ENCODE measurements around the gene TUSC2.
A peak's percentile ranks its signal among the peaks of the same experiment; 100 is the strongest.

TUSC2 gene

GRCh38 chr3:50327943-50328691 is at the start of gene TUSC2:
TSS of gene TUSC2 (minus strand) at chr3:50328223. CDS start at chr3:50328099, 124 bp downstream.
- peak; percentile 95 for DNase-seq

GRCh38 chr3:50375258-50375931 is 47.4 kb upstream of the TUSC2 start:
- DNase-seq, result no peak

GRCh38 chr3:50374363-50375257 is 46.6 kb upstream of the TUSC2 start:
- no peak for DNase-seq

GRCh38 chr3:50373146-50374051 is 45.4 kb upstream of the TUSC2 start:
- no peak for DNase-seq

GRCh38 chr3:50372349-50372748 is 44.3 kb upstream of the TUSC2 start:
- peak in 1 of 2 donors; percentile 12 for DNase-seq

- no peak for DNase-seq
These were observed 43.2 kb upstream of the TUSC2 start for GRCh38 chr3:50371133-50371685.

- DNase-seq, result no peak
These were observed 42.6 kb upstream of the TUSC2 start for GRCh38 chr3:50370594-50370993.

- DNase-seq, result no peak
These were observed 41.1 kb upstream of the TUSC2 start for GRCh38 chr3:50369012-50369670.

- DNase-seq, result no peak
These were observed 37.8 kb upstream of the TUSC2 start for GRCh38 chr3:50365842-50366220.

- DNase-seq, result peak; percentile 96
These were observed 37.2 kb upstream of the TUSC2 start for GRCh38 chr3:50365080-50365841.

- no peak for DNase-seq
These were observed 36.6 kb upstream of the TUSC2 start for GRCh38 chr3:50364573-50365079.

- no peak for DNase-seq
These were observed 31.7 kb upstream of the TUSC2 start for GRCh38 chr3:50359760-50360110.

GRCh38 chr3:50358911-50359759 is 31.1 kb upstream of the TUSC2 start, which contains the start of gene TMEM115:
TSS of gene TMEM115 (minus strand) at chr3:50359521. CDS start at chr3:50359063, 458 bp downstream.
- DNase-seq, result peak; percentile 98

GRCh38 chr3:50358355-50358910 is 30.4 kb upstream of the TUSC2 start:
- DNase-seq, result no peak

- no peak for DNase-seq
These were observed 29.5 kb upstream of the TUSC2 start for GRCh38 chr3:50357481-50357880.

GRCh38 chr3:50356553-50356952 is 28.5 kb upstream of the TUSC2 start:
- DNase-seq, result no peak

- no peak for DNase-seq
These were observed 28.0 kb upstream of the TUSC2 start for GRCh38 chr3:50355829-50356552.

- DNase-seq, result no peak
These were observed 26.8 kb upstream of the TUSC2 start for GRCh38 chr3:50354850-50355249.
